Activated T-cell treated with anti-CD3 and anti-CD28 coated beads for 1 hour (primary cell): ENCODE data around the gene CNPY1.
"Not testable (repeated sequence)": the region's sequence is repeated elsewhere in the genome, so short reads cannot be mapped to it uniquely, and the experiment has no call there.

ENCODE experiments used
- DNase-seq: peaks from one replicate; pipeline ENCODE4 v3.0.0-alpha.2; 2020; ENCODE audit warnings: low read depth

Gene CNPY1

GRCh38 chr7:155546449-155546848, at the start of gene CNPY1:
Gene CNPY1 (minus strand): TSS chr7:155546559. CDS start chr7:155545929, 630 bp downstream.
- not testable (repeated sequence) for DNase-seq

- DNase-seq: no peak
These were observed 48.6 kb upstream of the CNPY1 start for GRCh38 chr7:155594961-155595366.

GRCh38 chr7:155594163-155594732, 47.9 kb upstream of the CNPY1 start:
- DNase-seq: no peak

- DNase-seq: no peak
These were observed 47.3 kb upstream of the CNPY1 start for GRCh38 chr7:155593461-155594162.

DNA sequence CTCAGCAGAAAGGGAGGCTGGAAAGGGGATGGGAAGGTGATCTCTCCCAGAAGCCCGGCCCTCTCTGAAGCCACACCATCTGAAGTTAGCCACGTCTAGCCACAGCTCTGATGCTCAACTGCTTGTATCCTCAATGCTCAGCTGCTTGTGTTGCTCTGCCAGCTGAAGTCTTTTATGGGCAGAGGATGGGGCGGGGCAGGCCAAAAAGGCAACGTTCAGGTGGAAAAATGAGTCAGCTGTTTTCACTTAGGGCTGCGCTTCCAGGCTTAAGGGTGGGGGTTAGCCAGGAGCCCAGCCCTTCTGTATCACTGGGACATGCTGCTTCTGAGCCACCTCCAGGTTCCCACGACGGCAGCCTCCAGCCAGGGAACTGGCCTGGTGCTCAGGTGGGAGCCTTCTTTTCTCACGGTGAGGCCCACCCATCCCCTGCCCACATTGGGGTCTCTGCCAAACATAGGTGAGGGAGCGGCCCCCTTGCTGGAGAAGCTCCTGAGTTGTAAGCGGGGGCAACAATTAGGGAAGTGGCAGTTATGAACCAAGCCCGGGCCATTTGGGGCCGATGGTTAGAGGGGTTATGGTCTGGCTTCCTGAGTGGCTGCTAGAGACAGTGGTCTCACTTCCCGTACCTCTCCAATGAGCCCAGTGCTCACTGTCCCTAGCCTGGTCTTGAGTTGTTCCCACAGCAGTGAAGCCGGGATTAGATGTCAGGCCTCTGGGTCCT, 44.9 kb upstream of the CNPY1 start:
- no peak for DNase-seq

DNA sequence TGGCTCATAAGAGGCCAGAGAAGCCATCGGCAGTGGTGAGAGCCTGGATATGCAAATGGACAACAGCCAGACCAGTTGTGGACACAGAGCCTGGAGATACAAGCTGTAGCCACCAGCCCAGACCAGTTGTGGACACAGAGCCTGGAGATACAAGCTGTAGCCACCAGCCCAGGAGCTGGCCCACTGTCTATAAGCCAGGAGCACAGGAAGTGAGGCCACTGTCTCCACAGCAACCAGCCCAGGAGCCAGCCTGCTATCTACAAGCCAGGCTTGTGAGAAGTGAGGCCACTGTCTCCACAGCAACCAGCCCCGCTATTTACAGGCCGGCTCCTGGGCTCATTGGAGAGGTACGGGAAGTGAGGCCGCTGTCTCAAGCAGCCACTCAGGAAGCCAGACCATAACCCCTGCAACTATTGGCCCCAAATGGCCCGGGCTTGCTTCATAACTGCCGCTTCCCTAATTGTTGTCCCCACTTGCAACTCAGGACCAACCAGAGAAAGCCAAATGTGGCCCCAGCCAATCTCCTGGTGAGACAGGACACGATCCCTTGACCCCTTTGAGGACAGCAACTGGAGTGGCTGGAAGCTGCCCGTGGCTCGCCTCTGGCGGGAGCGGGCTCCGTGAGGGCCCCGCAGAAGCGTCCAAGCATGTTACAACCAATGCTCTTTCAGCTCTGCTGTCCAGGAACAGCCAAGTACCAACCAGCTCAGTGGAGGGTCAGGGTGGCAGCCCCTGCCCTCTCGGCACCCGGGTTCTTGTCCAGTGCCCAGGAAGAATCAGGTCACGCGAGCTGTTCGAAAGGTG, 44.1 kb upstream of the CNPY1 start:
- no peak for DNase-seq

- DNase-seq: no peak
These were observed 42.9 kb upstream of the CNPY1 start for GRCh38 chr7:155589001-155589980.

GRCh38 chr7:155588468-155588998, 42.2 kb upstream of the CNPY1 start:
- DNase-seq: no peak

GRCh38 chr7:155587486-155587885, 41.1 kb upstream of the CNPY1 start:
- no peak for DNase-seq

DNA sequence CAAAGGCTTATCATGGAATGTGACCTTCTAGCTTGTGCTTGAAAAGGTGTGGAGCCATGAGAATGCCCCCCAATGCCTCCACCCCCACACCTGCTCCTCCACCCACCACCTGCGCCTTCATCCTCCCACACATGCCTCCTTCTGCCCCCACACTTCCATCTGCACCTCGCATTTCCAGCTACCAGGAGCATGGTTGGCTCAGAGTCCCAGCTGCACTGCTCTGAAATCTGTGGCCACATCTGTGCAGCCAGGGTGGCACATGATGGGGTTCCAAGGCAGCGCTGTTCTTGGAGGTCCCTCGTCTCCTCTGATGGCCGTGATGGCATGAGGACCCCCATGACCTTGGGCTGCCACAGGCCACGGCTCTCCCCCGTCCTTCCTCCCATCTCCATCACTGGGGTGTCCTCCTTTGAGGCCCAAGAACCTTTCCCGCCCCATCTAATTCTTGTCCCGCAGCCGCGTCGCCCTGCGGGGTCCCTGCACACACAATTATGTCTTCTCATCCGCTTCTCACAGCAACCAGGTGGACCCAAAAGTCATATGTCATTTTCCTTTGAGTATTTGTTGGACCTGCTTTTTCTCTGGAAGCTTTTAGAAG, 40.6 kb upstream of the CNPY1 start:
- no peak for DNase-seq

DNA sequence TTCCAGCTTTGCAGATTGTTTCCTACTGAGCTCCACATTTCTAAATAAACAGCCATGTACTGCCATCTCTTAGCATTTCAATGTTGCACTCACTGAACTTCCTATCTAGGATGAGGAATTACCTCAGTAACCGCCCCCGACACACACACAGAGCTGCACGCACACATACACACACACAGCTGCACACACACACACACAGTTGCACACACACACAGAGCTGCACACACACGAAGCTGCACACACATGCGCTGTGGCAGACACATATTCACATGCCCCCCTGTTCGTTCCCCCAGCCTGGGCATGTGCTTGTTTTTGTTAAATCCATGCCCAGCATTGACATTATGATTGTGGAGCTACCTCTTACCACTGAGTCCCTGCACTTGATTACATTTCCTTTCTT, 39.6 kb upstream of the CNPY1 start:
- DNase-seq: no peak

- no peak for DNase-seq
These were observed 39.2 kb upstream of the CNPY1 start for GRCh38 chr7:155585532-155585895.

- no peak for DNase-seq
These were observed 38.6 kb upstream of the CNPY1 start for GRCh38 chr7:155584763-155585531.

DNA sequence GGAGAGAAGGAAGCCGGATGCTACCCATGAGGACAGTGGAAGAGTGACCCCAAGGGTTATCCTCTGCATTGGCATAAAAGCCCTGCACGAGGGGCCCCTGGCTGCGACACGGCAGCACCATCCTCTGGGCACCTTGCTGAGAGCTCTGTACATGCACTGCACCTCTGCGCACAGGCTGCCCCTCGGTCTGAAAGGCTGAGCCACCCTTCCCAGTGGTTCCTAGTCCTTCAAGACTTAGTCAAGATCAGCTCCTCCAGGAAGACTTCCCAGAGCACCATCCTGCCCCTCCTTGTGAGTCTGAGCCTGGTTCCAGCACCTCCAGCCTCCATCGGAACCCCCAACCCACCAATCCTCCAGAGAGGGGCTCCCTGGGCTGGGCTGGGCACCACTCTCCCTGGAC, 37.9 kb upstream of the CNPY1 start:
- no peak for DNase-seq

DNA sequence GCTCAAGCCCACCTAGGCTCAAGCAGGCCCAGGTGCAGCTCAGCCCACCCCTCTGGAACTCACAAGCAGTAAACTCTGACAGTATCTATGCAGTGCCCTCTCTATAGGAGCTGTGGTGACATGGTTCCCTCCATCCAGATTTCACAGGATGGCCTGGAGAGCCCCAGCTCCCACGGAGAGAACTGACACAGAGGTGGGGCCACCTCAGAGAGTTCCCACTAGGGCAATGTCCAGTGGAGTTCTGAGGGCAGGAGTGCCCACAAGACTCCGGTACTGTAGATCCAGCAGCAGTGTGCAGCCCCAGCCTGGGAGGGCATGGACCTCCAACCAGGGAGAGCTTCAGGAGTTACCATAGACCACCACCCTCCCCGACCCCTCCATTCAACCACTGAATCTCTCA, 37.3 kb upstream of the CNPY1 start:
- DNase-seq: no peak

DNA sequence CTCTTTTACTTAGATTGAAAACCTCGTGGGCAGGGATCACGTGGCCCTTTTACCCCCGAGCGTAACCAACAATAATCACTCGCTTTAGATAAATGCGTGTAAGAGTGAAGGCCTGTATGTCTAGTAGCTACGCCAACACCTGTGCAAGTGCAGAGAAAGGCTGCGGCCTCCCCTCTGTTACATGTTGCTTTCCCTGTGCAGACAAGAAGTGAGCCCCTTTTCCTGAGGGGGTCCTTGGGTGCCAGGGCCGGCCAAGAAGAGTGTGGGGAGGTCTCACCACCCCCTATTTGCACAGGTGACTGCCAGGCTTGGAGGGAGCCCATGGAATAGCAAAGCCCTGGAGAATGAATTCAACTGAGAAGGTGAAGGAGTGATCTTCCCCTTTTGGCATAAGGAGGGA, 35.6 kb upstream of the CNPY1 start:
- DNase-seq: no peak

DNA sequence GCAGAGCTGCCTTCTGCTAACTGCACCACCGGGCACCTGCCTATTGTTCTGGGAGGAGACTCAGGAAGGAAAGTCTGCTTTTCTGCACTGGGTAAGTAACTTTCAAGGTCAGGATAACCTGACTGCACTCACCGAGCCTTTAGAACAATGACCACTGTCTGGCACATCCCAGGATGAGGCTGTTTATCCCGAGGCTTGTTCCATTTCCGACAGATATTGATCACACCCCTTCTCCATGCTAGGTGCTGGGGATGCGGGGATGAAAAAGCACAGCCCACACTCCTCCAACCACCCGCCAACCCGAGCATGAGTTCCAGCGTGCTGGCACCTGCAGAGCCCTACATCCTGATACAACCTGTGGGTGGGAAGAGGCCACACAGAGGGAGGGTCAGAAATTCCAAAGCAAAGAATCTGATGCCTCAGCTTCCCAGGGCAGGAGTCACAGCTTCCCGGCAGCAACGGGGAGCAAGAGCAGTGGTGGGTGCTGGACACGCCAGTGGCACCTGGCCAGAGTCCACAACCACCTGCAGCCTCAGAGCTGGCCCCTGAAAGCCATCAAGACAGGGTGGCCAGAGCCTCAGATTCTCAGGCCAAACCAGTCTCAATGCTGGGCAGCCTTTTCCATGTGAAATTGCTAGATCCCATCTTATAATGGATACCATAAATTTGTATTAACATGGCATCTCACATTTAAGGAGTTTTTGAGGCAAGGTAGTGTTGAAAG, 34.9 kb upstream of the CNPY1 start:
- DNase-seq: no peak

- DNase-seq: no peak
These were observed 34.0 kb upstream of the CNPY1 start for GRCh38 chr7:155580367-155580766.

DNA sequence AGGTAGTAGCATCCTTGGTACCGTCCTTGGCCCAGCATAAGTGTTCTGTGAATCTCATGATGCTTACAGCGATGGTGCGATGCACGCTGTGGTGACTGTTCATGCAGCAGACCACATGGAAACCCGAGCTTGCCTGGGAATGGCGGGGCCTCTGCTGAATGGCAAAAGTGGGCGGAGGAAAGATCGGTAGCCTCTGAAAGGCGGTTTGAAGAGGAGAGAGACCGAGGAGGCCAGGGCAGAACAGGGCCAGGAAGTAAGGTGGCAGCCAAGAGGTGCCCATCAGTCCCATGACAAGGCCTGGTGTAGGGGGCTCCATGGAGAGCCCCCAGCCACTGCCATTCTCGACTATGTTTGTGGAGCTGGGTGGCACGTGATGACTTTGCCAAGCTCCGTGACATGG, 33.2 kb upstream of the CNPY1 start:
- DNase-seq: no peak
